MM.1S (cell line): ENCODE results near the gene AMIGO2.

Source experiments
- DNase-seq: peaks from one replicate; pipeline ENCODE4 v3.0.0-alpha.2; 2015
- H2AFZ ChIP-seq: fragments of 300-600 bp; sonication (generic); 2 replicates; pipeline ENCODE4 v1.6.0; 2016; ENCODE audit warnings: antibody characterized with exemption, low read length
- H3F3A ChIP-seq: fragments of 300-600 bp; sonication (generic); 2 replicates; pipeline ENCODE4 v1.6.1; 2016; ENCODE audit warnings: mild to moderate bottlenecking, antibody characterized with exemption, low read length, moderate library complexity, mixed read lengths; ENCODE audit not compliant: insufficient read depth
- H3K27ac ChIP-seq: fragments of 300-600 bp; sonication (generic); 2 replicates; pipeline ENCODE4 v1.5.1; 2016; ENCODE audit warnings: mild to moderate bottlenecking, low read length
- H3K27me3 ChIP-seq: fragments of 300-600 bp; sonication (generic); replicated peaks from 2 replicates; pipeline ENCODE4 v1.6.0; 2016; ENCODE audit warnings: low read length; ENCODE audit not compliant: insufficient read depth
- H3K36me3 ChIP-seq: fragments of 300-600 bp; sonication (generic); replicated peaks from 2 replicates; pipeline ENCODE4 v1.6.1; 2016; ENCODE audit warnings: mild to moderate bottlenecking, low read length, mixed read lengths; ENCODE audit not compliant: insufficient read depth
- H3K4me1 ChIP-seq: fragments of 300-600 bp; sonication (generic); 2 replicates; pipeline ENCODE4 v1.6.1; 2016; ENCODE audit warnings: low read length, mixed read lengths
- H3K4me2 ChIP-seq: fragments of 300-600 bp; sonication (generic); 2 replicates; pipeline ENCODE4 v1.6.0; 2016; ENCODE audit warnings: low read depth, low read length
- H3K4me3 ChIP-seq: fragments of 300-600 bp; sonication (generic); 2 replicates; pipeline ENCODE4 v1.5.1; 2016; ENCODE audit warnings: low read length, mixed read lengths
- H3K79me2 ChIP-seq: fragments of 300-600 bp; sonication (generic); 2 replicates; pipeline ENCODE4 v1.6.1; 2016; ENCODE audit warnings: mixed run types, low read length, mixed read lengths
- H3K9ac ChIP-seq: fragments of 300-600 bp; sonication (generic); 2 replicates; pipeline ENCODE4 v1.6.1; 2016; ENCODE audit warnings: low read length, mixed read lengths
- H3K9me2 ChIP-seq: fragments of 300-600 bp; sonication (generic); replicated peaks from 2 replicates; pipeline ENCODE4 v1.6.1; 2016; ENCODE audit warnings: mild to moderate bottlenecking, low read length, mixed read lengths; ENCODE audit not compliant: insufficient read depth
- H3K9me3 ChIP-seq: fragments of 300-600 bp; sonication (generic); replicated peaks from 2 replicates; pipeline ENCODE4 v1.6.1; 2016; ENCODE audit warnings: mild to moderate bottlenecking, low read length, mixed read lengths; ENCODE audit not compliant: insufficient read depth
- H4K20me1 ChIP-seq: fragments of 300-600 bp; sonication (generic); 2 replicates; pipeline ENCODE4 v1.6.1; 2016; ENCODE audit warnings: mild to moderate bottlenecking, low read length, moderate library complexity, mixed read lengths; ENCODE audit not compliant: insufficient read depth
- EZH2 ChIP-seq: fragments of 300-600 bp; sonication (generic); optimal IDR thresholded peaks from 2 replicates; pipeline ENCODE3; 2017; ENCODE audit warnings: low read depth, mild to moderate bottlenecking, antibody characterized with exemption, low read length, mixed read lengths
- EZH2phosphoT487 ChIP-seq: fragments of 300-600 bp; sonication (generic); IDR thresholded peaks from 2 replicates; pipeline ENCODE4 v1.6.1; 2018; ENCODE audit warnings: antibody characterized with exemption, low read length
- TF ChIP-seq, protein P1 (sequence below): fragments of 300-600 bp; sonication (generic); IDR thresholded peaks from 2 replicates; pipeline ENCODE4 v1.5.1; 2016; ENCODE audit warnings: antibody characterized with exemption, low read length, mixed read lengths

The AMIGO2 gene

GRCh38 chr12:47102845-47103651, 23.3 kb upstream of the AMIGO2 start:
- no peaks in the 10 kb centered on the region for H3K27me3 ChIP-seq

DNA sequence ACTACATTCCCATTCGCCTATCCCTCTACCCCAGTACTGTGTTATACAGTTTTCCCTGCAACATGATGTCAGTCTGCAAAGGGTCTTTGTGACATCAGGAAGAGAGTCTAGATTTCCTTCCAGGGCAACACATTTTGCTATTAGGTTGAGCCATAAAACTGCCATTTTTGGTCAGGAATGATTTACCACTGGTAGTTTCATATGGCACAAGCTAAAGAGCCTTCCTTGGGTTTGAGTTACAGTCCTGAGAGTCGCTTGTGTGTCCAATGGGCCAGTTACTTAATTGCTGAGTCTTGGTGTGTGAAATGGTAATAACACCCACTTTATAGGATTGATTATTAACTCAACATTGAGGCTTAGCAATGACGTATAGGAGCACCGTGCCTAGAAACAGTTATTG, 22.6 kb upstream of the AMIGO2 start:
- no peak overlapping the region for H3K27ac ChIP-seq
- no peaks in the 10 kb centered on the region for H3K79me2 ChIP-seq
- no peak overlapping the region for H3K4me2 ChIP-seq
- H3K4me3 ChIP-seq, result no peak overlapping the region
- no peaks in the 10 kb centered on the region for H3F3A ChIP-seq
- no peaks in the 10 kb centered on the region for H3K9me2 ChIP-seq
- H3K4me1 ChIP-seq, result no peaks in the 10 kb centered on the region
- DNase-seq, result no peak
- no peaks in the 10 kb centered on the region for H4K20me1 ChIP-seq
- TF ChIP-seq, protein P1, sequence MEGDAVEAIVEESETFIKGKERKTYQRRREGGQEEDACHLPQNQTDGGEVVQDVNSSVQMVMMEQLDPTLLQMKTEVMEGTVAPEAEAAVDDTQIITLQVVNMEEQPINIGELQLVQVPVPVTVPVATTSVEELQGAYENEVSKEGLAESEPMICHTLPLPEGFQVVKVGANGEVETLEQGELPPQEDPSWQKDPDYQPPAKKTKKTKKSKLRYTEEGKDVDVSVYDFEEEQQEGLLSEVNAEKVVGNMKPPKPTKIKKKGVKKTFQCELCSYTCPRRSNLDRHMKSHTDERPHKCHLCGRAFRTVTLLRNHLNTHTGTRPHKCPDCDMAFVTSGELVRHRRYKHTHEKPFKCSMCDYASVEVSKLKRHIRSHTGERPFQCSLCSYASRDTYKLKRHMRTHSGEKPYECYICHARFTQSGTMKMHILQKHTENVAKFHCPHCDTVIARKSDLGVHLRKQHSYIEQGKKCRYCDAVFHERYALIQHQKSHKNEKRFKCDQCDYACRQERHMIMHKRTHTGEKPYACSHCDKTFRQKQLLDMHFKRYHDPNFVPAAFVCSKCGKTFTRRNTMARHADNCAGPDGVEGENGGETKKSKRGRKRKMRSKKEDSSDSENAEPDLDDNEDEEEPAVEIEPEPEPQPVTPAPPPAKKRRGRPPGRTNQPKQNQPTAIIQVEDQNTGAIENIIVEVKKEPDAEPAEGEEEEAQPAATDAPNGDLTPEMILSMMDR, result no peak
- TF ChIP-seq EZH2 (no peak), EZH2phosphoT487 (no peak)
- no peaks in the 10 kb centered on the region for H3K36me3 ChIP-seq
- H2AFZ ChIP-seq, result no peak overlapping the region
- no peaks in the 10 kb centered on the region for H3K9me3 ChIP-seq
- H3K9ac ChIP-seq, result no peak overlapping the region
- H3K27me3 ChIP-seq, result no peaks in the 10 kb centered on the region

More at GRCh38 chr12:47102845-47103651, 23.3 kb upstream of the AMIGO2 start:
- H3F3A ChIP-seq, result no peaks in the 10 kb centered on the region
- no peaks in the 10 kb centered on the region for H3K9me3 ChIP-seq
- H3K27ac ChIP-seq, result no peak overlapping the region
- H3K4me3 ChIP-seq, result no peak overlapping the region
- H3K79me2 ChIP-seq, result no peaks in the 10 kb centered on the region
- H3K4me2 ChIP-seq, result no peak overlapping the region
- H4K20me1 ChIP-seq, result no peaks in the 10 kb centered on the region
- H3K36me3 ChIP-seq, result no peaks in the 10 kb centered on the region
- DNase-seq, result no peak
- no peak overlapping the region for H3K9ac ChIP-seq
- H3K4me1 ChIP-seq, result no peaks in the 10 kb centered on the region
- TF ChIP-seq EZH2phosphoT487 (no peak), EZH2 (no peak)
- TF ChIP-seq, protein P1, result no peak
- no peaks in the 10 kb centered on the region for H3K9me2 ChIP-seq
- no peak overlapping the region for H2AFZ ChIP-seq

DNA sequence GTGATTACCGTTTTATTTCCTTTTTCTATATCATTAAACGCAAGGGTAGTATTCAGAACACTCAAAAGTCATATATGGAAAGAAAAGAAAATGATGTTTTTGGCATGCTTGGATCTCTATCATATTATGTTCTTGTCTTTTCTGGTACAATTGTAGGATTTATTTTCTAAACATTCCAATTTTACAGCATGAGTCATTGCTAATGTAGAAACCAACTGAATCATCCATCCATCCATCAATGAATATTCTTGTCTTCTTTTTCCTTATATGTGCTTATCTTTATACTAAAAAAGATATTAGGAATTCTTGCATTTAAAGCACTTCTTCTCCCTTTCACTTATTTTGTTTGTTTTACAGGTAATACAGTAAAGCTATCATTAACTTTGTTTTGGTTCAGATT, 20.4 kb upstream of the AMIGO2 start:
- H4K20me1 ChIP-seq, result no peaks in the 10 kb centered on the region
- no peaks in the 10 kb centered on the region for H3K36me3 ChIP-seq
- no peak overlapping the region for H3K4me2 ChIP-seq
- no peaks in the 10 kb centered on the region for H3K27me3 ChIP-seq
- no peaks in the 10 kb centered on the region for H3F3A ChIP-seq
- H3K27ac ChIP-seq, result no peak overlapping the region
- no peaks in the 10 kb centered on the region for H3K4me1 ChIP-seq
- no peak overlapping the region for H3K4me3 ChIP-seq
- H3K9ac ChIP-seq, result no peak overlapping the region
- H3K9me3 ChIP-seq, result no peaks in the 10 kb centered on the region
- TF ChIP-seq EZH2phosphoT487, result no peak
- TF ChIP-seq EZH2, result no peak
- TF ChIP-seq, protein P1, result no peak
- no peak overlapping the region for H2AFZ ChIP-seq
- DNase-seq, result no peak
- no peaks in the 10 kb centered on the region for H3K79me2 ChIP-seq
- H3K9me2 ChIP-seq, result no peaks in the 10 kb centered on the region
